NCI-H460 (cell line): ENCODE results near the gene SIPA1L3. TPM values are rescaled to one million over a fixed set of nuclear protein-coding genes. Genes with fewer than 3 reads are reported as not detected.
"Not testable (repeated sequence)": the region's sequence is repeated elsewhere in the genome, so short reads cannot be mapped to it uniquely, and the experiment has no call there.

Source experiments
- DNase-seq: peaks from one replicate; pipeline ENCODE4 v3.0.0-alpha.2; 2016; ENCODE audit warnings: low read depth; ENCODE audit errors: extremely low read depth
- polyA plus RNA-seq: library from polyadenylated mRNA; depleted of rRNA; stranded (reverse); fragments of >200 nt; gene quantifications from 2 replicates; pipeline ENCODE4 v1.2.3, GENCODE V29; 2014; cell fraction: nucleus; rRNA removed
- total RNA-seq: library from RNA; depleted of rRNA; stranded (reverse); fragments of >200 nt; shearing (Covaris generic); gene quantifications from 2 replicates; pipeline ENCODE4 v1.2.3, GENCODE V29; 2014; rRNA removed

The SIPA1L3 gene, protein sequence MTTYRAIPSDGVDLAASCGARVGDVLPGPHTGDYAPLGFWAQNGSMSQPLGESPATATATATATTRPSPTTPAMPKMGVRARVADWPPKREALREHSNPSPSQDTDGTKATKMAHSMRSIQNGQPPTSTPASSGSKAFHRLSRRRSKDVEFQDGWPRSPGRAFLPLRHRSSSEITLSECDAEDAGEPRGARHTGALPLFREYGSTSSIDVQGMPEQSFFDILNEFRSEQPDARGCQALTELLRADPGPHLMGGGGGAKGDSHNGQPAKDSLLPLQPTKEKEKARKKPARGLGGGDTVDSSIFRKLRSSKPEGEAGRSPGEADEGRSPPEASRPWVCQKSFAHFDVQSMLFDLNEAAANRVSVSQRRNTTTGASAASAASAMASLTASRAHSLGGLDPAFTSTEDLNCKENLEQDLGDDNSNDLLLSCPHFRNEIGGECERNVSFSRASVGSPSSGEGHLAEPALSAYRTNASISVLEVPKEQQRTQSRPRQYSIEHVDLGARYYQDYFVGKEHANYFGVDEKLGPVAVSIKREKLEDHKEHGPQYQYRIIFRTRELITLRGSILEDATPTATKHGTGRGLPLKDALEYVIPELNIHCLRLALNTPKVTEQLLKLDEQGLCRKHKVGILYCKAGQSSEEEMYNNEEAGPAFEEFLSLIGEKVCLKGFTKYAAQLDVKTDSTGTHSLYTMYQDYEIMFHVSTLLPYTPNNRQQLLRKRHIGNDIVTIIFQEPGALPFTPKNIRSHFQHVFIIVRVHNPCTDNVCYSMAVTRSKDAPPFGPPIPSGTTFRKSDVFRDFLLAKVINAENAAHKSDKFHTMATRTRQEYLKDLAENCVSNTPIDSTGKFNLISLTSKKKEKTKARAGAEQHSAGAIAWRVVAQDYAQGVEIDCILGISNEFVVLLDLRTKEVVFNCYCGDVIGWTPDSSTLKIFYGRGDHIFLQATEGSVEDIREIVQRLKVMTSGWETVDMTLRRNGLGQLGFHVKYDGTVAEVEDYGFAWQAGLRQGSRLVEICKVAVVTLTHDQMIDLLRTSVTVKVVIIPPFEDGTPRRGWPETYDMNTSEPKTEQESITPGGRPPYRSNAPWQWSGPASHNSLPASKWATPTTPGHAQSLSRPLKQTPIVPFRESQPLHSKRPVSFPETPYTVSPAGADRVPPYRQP (N-terminal part only)
- total RNA-seq: 3.4 and 3.9 TPM in 2 replicates
- 0.60 and 3.5 TPM in 2 replicates for polyA plus RNA-seq

DNA sequence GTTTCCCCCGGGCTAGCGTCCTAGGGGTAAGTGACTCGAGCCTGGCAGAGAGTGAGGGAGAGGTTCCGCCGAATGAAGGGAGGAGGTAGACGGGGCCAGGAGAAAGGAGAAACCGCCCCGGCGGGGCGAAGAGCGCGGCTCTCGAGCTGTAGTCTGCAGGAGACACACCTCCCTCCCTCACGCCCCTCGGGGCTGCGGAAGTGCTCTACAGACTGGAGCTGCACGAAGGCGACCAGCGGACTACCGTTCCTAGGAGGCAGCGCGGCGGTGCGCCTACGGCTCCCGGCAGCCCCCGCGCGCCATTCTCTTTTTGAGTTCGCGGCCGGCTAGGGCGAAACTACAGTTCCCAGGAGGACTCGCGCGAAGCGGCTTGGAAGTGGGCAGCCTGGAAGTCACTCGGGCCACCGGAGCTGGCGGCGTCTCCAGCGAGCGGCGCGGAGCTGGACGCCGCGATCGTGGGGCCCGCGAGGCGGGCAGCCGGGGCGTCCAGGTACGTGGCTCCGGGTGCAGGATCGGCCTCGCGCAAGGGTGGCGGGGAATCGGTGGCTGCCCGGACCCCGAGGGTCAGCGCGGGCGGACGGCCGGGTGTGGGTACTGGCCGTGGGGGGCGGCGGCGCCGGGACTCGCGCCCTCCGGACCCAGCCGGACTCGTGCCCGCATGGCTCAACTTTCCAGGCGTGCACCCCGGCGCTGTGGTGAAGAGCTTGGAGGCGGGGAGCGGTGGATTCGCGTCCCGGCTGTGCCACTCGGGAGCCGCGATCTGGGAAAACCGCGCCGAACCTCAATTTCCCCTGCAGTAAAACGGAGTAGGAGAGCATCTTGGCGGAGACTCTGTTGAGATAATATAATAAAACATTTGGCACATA, at the start of gene SIPA1L3:
SIPA1L3 (plus strand) TSS at position 340 of the 866 bp plus-strand sequence. CDS start 174,358 bp downstream, outside the sequence.
- DNase-seq: peak; percentile 88

DNA sequence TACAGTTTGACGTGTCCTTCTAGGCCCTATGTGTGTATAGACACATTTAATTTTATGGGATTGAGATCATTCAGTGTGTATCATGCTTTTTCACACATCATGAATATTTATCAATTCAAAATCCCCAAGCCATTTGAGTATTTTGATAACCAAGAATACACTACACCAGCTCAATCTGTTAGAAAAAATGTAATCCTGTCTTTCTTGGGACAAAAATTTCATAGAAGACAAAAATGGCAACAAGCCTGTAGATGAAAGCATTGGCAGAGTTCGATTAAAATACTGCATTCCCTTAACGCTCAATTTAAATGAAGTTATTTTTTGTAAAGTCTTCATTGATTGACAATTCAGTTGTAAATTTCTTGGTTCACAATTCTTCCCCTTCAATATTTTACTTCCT, 42.5 kb upstream of the SIPA1L3 start:
- DNase-seq: no peak

DNA sequence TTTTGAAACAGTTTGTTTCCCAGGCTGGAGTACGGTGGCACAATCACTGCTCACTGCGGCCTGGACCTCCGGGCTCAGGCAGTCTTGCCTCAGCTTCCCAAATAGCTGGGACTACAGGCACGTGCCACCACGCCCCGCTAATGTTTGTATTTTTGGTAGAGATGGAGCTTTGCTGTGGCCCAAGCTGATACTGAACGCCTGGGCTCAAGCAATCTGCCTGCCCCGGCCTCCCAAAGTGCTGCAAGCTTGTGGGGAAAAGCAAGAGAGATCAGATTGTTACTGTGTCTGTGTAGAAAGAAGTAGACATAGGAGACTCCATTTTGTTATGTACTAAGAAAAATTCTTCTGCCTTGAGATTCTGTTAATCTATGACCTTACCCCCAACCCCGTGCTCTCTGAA, 41.1 kb upstream of the SIPA1L3 start:
- DNase-seq: not testable (repeated sequence)

DNA sequence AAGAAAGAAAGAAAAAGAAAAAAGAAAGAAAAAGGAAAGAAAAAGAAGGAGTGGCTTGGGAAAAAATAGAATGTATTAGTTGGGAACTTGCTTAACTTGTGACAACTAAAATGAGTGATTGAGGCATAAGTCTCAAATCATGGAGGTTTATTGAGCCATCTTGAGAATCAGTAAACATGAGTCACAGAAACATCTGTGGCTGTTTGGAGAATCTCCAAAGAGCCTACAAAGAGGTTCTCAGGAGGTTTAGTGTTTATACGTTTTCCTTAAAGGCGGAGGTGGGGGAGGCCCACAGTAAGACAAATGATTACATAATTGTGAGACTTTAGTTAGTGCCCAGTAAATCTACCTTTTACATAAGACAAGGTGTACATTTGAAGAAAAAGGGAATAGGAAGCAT, 39.2 kb upstream of the SIPA1L3 start:
- DNase-seq: no peak

DNA sequence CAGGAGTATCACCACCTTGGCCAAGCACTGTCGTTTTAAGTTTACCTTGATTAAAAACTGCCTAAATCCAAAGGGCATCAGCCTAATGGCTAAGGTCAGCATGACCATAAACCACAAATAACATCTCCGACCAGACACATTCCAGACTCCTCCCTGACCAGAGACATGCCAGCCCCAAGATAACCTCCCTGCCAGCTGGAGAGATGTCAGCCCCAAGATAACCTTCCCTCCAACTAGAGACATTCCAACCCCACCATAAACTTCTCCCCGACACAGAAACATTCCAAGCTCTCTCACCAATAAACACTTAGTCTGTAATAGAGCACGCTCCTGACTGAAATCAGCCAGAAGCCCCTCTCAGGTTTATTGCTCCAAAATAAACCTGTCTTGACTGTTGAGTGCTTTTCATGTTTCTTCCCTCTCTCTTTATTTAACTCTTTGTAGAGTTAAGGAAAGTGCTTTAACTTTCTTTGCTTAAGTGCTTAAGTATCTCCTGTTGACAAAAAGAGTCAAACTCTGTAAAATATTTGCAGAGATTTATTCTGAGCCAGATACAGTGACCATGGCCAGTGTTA, 37.2 kb upstream of the SIPA1L3 start:
- no peak for DNase-seq

DNA sequence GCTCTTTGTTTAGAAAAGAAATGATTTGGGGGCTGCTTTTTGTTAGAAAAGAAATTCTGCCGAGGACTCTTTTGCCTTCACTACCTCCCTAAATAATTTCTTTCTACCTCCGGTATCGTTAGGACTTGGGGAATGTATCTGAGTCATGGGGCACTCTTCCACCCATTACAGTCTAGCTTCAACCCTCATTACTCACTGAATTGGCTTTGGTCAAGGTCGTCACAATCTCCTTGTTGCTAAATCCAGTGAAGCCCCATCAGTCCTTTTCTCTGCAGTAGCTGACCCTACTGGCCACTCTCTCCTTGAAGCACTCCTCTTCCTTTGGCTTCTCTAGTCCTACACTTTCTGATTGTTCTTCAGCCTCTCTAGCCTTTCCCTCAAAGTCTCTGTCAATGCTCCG, 34.6 kb upstream of the SIPA1L3 start:
- DNase-seq: no peak

DNA sequence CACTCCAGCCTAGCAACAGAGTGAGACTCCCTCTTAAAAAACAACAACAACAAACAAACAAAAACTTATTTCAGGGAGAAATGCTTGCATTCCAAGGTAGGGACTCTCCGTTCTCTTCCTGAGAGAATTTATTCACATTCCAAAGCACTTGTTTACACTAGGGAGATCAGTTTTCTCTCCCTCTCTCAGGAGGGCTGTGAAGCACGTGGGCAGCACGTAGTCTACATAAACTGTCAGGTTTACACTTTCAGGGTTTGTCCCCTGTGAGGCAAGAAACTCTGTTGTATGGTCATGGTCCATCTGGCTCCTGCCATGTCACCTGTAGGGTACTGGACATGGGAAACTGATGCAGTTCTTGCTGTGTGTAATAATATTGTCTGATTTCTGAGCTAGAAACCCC, 32.2 kb upstream of the SIPA1L3 start:
- DNase-seq: no peak

DNA sequence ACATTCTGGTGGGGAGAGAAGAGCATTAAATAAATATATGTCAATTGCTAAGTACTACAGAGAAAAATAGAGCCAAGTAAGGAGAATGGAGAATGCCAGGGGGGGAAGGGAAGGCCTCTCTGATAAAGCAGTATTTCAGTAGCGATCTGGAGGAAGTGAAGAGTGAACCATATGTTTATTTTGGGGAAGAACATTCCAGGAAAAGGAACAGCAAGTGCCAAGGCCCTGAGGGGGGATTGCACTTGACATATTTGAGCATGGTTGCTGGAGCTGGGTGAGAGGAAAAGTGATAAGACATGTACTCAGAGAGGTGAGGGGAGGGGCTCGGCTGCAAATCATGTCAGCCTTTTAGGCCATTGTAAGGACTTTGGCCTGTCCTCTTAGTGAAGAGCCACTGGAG, 31.0 kb upstream of the SIPA1L3 start:
- DNase-seq: no peak

DNA sequence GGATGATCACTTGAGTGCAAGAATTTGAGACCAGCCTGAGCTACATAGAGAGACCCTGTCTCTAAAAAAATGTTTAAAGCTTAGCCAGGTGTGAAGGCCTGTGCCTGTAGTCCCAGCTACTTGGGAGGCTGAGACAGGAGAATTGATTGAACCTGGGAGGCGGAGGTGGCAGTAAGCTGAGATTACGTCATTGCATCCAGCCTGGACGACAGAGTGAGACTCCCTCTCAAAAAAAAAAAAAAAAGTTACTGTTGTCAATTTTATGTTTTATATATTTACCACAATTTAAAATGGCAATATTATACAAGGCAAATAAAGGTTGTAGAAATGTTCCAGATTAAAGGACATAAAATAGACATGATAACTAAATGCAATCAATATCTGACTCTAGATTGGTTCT, 29.9 kb upstream of the SIPA1L3 start:
- DNase-seq: no peak

DNA sequence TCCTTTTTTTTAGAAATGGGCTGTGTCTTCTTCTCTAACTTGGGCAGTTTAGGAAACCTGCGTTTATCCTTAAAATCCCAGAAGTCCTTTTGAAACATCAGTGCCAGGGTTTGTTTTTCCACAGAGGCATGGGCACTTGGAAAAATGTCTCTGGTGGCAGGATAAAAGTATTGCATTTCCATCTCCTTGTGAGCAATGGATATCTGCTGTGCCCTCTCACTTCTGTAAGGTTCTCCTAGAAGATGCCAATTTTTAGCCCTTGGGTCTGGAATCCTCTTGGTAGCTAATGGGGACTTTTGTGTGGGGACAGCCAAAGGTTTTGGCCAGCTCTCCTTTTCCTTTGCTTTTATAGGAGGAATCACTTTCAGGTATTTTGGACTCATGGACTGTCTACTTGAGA, 21.6 kb upstream of the SIPA1L3 start:
- DNase-seq: no peak

DNA sequence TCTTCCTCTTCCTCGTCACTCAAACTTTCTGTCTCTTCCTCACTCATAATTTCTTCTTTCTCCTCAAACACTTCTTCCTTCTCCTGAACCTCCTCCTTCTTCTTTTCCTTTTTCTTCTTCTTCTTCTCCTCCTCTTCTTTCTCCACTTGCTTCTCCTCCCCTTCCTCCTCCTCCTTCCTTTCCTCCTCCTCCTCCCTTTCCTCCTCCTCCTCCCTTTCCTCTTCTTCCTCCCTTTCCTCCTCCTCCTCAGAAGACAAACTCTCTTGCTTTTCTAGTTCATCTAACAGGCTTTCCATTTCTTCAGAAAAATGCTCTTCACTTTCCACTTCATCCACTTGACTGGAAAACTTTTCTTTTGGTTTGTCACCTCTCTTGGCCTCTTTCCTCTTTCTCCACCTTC, 20.4 kb upstream of the SIPA1L3 start:
- no peak for DNase-seq

DNA sequence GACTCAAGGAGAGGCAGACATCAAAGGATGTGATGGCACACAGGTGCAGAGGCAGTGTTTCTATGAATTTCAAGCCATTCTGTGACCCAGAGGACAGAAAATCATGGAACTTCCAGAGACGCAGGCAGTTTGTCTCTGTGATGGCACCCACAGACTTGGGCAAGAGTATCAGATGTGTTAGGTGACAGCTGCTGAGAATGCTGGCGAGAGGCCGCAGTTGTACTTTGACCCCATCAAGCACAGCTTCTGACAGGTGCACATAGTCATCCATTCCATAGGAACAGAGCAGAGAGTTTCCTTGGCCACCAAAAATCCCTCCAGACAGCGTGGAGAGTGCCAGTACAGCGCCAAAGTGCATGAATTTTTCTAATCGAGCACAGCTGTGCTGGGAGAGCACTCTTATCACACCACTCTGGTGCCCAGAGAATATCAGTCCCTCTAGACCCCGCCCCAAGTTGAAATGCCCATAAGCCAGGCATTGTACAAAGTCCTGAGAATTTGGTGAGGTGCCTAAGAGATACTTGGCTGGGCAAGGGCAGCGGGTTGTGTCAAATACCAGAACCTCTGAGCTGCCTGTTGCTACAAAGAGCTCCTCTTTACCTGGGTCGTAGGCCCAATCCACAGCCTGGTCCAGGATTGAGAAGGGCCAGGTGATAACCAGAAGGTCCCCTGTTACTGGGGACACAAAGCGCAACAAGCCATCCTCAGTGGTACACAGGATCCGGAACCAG, 13.0 kb upstream of the SIPA1L3 start:
- no peak for DNase-seq

DNA sequence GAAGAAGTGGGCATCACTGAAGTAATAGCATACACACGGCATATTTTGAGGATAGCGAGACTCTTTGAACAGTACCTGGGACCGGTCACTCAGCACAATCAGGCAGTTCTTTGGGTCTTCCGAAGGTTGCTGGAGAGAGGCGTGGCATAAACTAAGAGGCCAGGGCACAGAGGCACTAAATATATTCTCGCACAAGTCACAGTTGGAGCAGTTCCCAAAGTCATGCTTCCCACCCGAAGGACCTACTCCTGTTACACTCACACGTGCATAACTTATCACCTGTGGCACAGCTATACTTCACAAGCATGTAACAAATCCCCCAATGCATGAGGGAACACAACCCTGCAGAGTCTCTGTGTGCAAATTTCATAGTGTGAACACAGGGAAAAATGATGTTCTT, 10.8 kb upstream of the SIPA1L3 start:
- no peak for DNase-seq

DNA sequence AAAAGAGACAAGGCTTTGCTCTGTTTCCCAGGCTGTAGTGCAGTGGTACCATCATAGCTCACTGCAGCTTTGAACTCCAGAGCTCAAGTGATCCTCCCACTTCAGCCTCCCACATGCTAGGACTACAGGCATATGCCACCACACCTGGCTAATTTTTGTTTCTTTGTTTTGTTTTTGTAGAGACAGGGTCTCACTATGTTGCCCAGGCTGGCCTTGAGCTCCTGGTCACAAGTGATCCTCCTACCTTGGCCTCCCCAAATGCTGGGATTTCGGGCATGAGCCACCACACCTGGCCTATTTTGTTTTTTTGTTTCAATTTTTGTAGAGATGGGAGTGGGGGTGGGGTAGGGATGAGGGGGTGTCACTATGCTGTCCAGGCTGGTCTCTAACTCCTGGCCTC, 7.6 kb upstream of the SIPA1L3 start:
- no peak for DNase-seq

DNA sequence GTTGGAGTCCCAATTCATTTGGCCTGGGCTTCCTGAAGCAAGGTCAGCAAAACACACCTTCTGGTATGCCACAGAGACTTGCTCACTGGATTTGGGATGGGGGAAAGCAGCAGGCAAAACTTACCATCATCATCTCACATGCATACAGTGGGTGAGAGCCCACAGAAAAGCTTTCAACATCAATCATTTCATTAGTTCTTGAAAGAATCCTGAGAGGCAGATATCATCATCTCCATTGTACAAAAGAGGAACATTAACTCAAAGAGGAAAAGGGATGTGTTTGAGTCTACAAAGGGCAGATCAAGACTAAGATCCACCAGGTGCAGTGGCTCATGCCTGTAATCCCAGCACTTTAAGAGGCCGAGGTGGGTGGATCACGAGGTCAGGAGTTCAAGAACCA, 7.0 kb upstream of the SIPA1L3 start:
- DNase-seq: no peak

DNA sequence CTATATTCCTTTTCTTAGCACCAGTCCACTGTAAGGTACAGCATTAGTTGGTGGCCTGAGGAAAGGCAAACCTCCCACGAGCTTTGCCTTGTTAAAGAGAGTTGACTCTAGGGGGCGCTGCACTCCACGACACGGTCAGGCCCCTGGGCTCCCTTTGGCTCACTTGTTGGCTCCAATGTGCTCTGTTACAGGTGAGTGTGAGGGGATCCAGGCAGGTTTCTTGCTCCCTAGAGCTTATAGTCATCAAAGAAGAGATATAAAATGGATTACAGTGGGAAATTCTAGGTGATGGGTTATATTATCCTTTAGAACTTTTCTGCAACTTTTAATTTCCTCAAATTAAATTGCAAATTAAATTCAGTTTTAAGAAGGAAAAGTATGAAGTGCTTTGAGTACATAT, 4.3 kb upstream of the SIPA1L3 start:
- peak; percentile 58 for DNase-seq

DNA sequence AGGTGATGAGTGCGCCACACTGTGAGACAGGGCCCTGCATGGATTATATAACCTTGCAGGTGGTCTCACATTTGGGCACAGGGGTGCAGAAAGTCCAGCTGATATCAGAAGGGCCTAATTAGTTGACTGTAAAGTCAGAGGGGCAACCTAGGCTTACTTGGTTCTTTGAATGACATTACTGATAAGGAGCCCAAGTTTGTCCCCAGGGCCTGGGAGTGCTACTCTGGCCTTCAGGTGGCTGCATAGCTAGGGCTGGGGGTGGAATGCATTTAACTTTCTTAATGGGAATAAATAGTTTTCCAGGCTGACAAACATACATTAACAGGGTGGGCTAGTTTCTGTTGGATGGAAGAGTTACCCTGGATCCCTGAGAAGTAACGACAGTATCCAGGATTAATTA, 3.9 kb upstream of the SIPA1L3 start:
- DNase-seq: no peak

DNA sequence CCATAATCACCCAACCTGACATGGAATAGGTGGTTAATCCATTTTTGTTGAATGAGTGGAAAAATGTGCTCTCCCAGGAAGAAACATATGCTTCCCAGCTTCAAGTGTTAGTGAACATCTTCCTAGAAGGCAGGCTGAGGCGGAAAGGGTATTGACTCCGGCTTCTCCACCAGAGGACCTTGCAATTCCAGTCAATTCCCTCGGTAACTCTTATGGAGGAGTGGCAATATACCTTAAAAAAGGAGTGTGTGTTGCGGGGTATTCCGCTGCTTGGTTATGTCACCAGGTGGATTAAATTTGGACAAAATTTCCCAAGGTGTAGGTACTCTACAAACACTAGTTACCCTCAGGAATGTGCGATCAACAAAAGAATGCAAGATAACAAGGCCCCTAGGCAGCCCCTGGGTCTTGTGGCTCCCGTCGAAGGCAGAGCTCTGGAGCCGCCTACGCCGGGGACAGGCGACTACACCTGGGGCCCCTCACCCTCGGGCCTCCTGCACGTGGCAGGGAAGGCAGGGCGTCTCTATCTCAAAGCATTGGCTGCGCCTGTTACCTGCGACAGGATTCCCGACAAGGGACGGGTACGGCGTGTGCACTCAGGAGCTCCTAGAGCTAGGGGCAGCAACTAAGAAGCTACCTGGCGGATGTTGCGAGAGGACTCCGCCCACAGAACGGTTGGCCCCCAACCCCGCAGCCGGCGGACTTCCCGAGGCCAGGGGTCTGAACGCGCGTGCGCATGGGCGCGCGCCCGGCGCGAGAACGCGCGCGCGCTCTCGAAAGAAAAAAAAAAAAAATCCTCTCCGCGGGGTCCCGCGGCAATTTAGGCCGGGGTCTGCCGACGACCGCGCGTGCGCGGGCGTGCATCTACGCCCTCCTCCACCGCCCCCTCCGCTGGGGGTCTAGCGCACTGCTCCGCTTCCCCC, 801 bp upstream of the SIPA1L3 start, which contains the start of gene WDR87:
WDR87 (minus strand) TSS at position 649 of the 923 bp plus-strand sequence. CDS start 8,355 bp downstream, outside the sequence.
- DNase-seq: no peak
